AG09309 (cell line): ENCODE results near the gene CNTD1.

Experiments
- DNase-seq: peaks from one replicate; pipeline ENCODE4 v3.0.0-alpha.2; 2010; ENCODE audit warnings: low read depth
- H3K4me3 ChIP-seq: 2 replicates; pipeline ENCODE4 v1.5.1; 2011; ENCODE audit warnings: mild to moderate bottlenecking, low read depth, low read length, moderate library complexity; ENCODE audit not compliant: control insufficient read depth
- CTCF ChIP-seq: IDR thresholded peaks from 2 replicates; pipeline ENCODE4 v1.5.1; 2011; ENCODE audit warnings: mild to moderate bottlenecking, low read depth, low read length, inconsistent platforms; ENCODE audit not compliant: insufficient read depth, control insufficient read depth; ENCODE audit errors: missing control alignments

The CNTD1 gene

GRCh38 chr17:42798383-42799380 is at the start of gene CNTD1, which contains the start of gene COA3:
CNTD1 (plus strand) TSS chr17:42798861; CDS start chr17:42799068, 207 bp downstream.
COA3 (minus strand) TSS chr17:42798704; CDS start chr17:42798681, 23 bp downstream.
- TF ChIP-seq CTCF: no peak
- peak within 1 kb of the TSS; percentile 81 for H3K4me3 ChIP-seq
- DNase-seq: peak; percentile 32

GRCh38 chr17:42748908-42749798 is 49.5 kb upstream of the CNTD1 start:
- no peak overlapping the region for H3K4me3 ChIP-seq
- no peak for TF ChIP-seq CTCF

DNA sequence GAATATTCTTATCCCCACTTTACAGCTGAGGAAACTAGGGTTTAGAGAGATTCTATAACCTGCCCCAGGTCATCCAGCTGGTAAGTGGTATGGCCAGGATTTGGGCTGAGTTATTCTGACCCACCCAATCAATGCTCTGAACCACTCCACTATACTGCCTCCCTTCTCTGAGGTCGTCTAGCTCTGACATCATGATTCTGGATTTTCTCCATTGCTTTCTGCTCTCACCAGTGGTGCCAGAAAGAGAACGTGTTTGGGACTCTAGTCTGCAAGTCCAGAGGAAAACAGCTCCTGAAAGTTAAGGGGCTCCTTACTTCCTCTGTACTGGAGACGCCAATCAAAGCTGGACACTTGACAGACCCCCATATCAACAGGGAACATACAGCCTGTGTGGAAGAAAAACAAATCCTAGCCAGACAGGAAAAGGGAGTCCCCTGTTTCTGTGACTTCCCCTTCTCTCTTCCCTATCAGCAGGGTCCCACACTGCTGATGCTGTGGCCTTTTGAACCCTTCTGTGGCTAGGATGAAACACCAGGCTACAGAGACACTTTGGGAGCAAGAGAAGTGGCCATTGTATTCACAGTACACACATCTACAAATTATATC is 47.8 kb upstream of the CNTD1 start:
- no peak overlapping the region for H3K4me3 ChIP-seq
- no peak for TF ChIP-seq CTCF
- DNase-seq: no peak

More at GRCh38 chr17:42748908-42749798, 49.5 kb upstream of the CNTD1 start:
- DNase-seq: no peak

- no peak overlapping the region for H3K4me3 ChIP-seq
- DNase-seq: no peak
- TF ChIP-seq CTCF: no peak
Measured at GRCh38 chr17:42751628-42752027, 47.0 kb upstream of the CNTD1 start.

DNA sequence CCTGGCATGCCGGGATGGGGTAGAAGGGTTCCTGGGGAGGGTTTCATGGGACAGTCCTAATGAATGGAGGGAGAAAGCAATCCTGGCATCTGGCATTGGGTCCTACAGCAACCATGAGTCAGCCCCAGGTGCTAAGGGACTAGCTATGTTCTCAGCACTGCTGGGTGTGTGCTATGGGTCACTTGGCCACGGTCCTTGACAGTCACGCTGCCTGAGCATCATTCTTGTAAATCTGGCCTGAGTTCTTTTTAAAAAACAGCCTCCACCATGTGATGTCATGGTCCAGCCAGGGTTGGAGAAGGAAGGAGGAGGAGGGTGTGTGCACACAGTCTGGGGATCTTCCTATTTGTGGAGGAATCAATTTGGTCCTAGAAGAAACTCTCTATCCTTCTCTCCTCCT is 43.9 kb upstream of the CNTD1 start:
- H3K4me3 ChIP-seq: no peak overlapping the region
- no peak for TF ChIP-seq CTCF
- DNase-seq: no peak
